Stimulated activated CD8-positive, alpha-beta memory T cell treated with anti-CD3 and anti-CD28 coated beads, Interleukin-15, amount 100 ng/mL, for 24 hours (primary cell): ENCODE measurements around the gene RASAL1.
"Not testable (repeated sequence)": the region's sequence is repeated elsewhere in the genome, so short reads cannot be mapped to it uniquely, and the experiment has no call there.

ENCODE experiments used
- DNase-seq: peaks from one replicate; pipeline ENCODE4 v3.0.0-alpha.2; 2020; ENCODE audit warnings: low read depth

The RASAL1 gene

DNA sequence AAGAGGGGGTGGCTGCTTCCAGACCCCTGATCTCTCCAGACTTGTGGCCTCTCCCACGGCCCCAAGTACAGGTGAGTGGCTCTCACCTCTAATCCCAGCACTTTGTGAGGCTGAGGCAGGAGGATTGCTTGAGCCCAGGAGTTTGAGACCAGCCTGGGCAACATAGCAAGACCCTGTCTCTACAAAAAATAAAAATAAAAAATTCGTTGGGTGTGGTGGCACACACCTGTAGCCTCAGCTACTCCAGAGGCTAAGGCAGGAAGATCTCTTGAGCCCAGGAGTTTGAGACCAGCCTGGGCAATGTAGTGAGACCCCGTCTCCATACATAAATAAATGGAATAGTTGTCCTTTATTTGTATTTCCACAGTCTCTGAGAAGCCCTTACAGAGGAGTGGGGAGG, 6.2 kb upstream of the RASAL1 start:
- DNase-seq = not testable (repeated sequence)

DNA sequence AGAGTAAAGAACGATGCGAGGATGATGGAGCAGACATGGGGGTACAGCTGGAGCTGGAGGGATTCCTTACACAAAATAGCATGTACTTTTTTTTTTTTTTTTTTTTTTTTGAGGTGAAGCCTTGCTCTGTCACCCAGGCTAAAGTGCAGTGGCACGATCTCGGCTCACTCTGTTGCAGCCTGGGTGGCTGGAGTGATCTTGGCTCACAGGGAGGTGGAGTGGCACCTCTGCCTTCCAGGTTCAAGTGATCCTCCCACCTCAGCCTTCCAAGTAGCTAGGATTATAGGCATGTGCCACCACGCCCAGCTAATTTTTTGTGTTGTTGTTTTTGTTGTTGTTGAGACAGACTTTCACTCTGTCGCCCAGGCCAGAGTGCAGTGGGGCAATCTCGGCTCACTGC, 5.1 kb upstream of the RASAL1 start:
- no peak for DNase-seq

DNA sequence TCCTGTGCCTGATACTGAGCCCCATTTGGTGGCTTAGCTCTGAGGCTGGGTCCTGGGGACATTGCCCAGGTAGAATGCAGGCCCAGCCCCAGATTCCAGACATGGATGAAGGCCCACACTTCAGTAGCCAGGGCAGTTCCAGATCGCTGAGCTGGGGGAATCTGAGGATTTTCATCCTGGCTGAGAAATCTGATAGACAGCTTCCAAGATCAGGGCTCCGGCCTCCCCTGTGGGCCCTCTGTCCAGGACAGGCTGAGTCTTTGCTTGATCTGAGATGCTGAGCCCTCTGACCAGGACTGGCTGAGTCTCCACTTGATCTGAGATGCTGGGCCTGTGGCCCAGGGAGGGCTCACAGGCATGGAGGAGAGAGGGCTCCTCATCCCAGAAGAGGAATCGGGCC, 3.3 kb upstream of the RASAL1 start:
- DNase-seq = no peak

DNA sequence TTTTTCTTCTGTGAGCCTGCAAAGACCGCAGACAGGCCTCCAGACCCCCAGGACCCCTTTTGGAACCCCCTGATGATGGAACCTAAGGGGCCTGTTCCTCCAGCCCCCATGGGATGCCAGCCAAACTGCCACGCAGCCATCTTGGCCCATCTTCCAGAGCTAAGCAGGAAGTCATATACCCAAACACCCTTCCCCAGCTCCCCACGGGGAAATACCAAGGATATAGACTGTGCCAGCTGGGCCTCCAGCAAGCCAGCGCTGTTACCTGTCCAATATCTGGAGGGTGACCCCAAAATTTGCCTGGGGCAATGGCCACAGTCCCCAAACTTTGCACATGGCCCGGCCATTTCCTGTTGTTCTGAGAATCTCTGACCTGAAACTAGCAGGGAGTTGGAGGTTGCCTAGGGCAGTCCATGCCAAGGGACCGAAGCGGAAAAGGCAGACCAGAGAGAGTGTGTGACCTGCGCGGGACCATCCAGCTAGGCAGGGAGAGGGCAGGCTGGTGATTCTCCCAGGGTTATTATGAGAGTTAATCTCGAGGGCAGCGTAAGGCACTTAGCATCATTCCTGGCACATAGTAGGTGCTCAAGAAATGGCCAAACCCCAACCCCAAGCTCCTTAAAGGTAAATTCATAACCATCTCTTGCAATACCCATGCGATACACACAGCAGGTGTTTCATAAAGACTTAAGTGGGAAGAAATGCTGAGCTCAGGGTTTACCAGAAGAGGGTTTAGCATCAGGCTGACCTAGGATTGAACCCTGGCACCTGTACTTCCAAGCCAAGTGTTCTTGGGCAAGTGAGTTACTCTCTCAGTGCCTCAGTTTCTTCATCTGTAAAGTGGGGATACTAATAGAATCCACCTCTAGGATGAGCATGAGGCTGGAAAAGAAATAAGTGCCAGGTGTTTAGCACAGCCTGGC, 2.6 kb upstream of the RASAL1 start:
- no peak for DNase-seq

DNA sequence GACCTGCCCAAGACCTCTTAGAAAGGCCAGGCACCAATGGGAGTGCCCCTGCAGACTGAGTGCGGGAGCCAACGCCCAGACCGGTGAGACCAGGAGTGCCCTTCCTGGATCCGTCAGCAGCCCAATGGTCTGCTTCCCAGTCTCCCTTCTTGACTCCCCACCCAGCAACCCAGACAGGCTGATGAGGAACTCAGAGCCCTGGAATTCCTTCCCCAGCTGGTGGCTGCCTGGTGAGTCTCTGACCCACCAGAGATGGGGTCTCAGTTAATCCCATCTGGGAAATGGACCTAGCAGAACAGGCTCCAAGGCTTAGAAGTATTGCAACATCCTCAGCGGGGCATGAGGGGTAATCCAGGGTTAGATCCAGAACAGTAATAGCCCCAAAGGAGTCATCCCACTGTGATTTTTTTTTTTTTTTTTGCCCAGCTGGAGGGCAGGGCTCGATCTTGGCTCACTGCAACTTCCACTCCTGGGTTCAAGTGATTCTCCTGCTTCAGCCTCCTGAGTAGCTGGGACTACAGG, 1.5 kb upstream of the RASAL1 start:
- no peak for DNase-seq

DNA sequence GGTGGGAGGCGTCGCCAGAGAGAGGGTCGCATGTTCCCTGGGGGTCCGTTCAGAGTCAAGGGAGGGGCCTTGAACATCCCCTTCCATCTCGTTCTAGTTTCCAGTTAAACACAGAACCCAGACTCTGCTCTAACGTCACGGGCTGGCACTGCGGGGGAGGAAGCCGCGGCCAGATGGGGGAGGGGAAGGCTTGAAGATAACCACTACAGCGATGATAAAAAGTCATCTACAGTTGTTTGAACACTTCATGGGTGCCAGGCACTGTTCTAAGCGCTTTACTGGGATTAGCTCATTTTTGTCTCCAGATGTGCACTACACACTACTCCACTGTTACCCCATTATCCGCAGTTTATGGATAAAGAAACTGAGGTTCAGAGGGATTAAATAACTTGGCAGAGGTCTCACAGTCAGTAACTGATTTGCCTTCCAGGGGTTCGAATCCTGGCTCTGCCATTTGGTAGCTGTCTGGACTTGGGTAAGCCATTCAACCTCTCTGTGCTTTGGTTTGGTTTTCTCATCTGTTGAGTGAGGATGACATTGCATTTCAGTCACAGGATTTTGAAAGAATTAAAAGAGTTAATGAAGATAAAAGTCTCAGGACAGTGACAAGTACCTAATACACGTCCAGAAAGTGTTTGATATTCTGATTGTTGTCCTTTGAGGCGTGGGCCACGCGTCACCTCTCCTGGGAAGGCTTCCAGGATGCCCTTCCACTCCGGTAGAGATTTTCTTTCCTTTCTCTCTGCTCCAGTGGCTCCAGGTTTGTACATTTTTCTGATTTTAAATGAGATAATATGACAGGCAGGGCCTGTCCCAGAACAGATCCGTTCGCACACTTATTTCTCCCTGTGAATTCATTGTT, 798 bp upstream of the RASAL1 start:
- DNase-seq = no peak

DNA sequence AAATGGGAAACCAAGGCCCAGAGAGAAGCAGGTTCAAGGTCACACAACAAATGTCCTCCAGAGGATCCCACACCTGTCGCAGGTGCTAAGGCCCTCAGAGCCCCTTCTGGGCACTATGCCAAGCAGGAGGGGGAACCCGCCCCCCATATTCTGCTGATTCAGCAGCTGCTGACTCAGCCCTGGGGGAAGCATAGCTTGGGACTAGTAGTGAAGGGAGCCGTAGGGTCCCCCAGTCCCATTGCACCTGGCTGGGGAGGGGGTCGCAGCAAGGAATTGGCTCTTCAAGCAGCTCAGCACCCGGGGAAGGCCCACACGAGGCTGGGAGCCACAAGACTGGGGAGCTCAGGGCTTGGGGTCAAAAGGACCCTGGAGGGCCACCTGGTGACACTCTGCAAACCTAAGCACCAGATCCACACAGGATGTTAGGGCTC, 1.0 kb downstream of the RASAL1 start:
- DNase-seq = no peak

DNA sequence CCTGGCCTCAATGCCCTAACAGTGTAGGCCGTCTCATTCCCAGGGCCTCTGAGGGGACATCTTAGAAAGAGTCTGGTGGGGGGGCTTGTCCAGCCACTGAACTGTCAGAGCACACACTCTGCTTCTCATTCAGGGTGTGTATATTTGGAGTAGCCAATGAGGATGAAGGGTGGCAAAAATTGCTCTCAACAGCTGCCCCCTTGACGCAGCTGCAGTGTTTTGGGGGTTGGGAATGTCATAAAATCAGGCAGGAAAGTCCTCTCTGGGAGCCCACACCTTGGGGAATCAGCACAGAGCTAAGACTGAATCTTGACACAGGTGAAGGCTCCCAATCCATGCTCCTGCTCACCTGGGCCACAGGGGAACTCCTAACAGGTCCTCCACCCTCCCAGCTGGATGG, 1.5 kb downstream of the RASAL1 start:
- DNase-seq = no peak

DNA sequence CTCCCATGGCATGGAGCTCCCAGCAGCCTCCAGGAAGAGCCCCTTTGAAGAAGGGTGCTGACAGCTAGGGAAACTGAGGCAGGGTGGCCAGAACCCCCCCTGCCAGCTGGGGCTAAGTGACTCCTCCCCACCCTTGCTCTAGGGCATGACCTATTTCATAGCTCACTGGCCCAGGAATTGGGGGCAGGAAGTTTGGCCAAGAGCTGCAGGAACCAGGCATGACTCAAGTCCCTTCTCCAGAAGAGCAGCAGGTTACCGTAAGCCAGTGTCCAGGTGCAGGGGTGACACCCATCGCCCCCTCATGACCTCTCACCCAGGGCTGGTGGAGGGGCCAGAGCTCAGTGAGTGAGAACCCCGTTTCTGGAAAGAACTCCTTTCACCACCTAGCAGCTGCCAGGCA, 1.9 kb downstream of the RASAL1 start:
- DNase-seq = no peak

DNA sequence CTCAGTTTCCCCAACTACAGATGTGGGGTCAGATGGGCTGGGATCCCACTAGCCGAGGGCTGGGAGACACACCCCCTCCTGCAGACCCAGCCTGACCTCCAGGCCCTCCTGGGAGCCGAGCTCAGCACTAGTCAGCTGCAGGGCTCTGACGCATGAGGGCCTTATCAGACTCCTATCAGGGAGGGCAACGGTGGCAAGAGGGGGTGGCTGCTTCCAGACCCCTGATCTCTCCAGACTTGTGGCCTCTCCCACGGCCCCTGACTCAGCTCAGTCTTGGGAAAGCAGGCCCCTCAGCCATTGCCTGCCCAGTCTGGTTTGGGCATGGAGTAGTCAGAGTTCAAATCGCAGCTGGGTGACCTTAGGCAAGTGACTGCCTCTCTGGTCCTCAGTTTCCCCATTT, 2.5 kb downstream of the RASAL1 start:
- no peak for DNase-seq

DNA sequence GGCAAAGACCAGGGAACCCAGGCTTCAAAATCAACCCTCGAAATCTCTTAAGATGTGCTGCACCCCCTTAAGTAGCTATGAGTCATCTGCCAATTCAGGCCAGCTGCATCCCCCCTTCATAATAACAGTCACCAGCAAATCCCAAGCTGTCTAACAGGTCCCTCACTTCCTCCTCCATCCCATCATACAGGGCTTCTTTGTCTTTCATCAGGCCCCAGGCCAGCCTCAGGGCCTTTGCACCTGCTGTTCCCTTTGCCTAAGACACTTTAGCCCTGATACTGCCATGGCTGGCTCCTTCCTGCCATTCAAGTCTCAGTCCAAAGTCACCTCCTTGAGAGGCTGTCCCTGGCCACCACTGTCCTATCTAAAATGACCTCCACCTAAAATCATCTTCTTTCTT, 4.0 kb downstream of the RASAL1 start:
- no peak for DNase-seq

DNA sequence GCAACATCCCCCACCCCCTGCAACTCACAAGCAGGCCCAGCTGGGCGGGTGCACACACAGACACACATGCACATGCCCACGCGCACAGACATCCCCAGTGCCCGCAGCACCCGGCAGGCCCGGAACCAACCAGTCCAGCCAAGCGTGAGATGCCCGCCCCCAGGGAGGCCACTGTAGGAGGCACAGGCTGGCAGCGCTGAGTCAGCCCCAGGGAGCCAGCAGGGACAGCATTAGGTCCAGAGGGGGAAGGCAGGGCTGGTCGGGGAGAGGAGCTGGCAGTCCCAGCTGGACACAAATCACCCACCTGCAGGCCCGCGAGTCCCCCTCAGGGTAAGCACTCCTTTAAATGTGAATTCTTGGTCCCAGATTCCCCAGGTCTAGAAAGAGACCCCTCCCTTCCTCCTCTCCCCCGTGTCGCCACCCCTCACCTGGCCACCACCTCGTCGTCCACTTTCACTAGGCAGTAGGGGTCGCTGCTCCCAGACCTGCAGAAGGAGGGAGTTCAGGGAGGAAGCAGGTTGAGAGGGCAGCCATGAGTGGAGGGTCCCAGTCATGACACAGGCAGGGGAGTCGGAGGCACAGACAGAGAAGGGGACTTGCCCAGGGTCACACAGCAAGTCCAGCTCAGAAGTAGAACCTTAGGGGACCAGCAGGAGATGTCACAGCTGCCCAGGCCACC, 5.0 kb downstream of the RASAL1 start:
- DNase-seq = no peak

DNA sequence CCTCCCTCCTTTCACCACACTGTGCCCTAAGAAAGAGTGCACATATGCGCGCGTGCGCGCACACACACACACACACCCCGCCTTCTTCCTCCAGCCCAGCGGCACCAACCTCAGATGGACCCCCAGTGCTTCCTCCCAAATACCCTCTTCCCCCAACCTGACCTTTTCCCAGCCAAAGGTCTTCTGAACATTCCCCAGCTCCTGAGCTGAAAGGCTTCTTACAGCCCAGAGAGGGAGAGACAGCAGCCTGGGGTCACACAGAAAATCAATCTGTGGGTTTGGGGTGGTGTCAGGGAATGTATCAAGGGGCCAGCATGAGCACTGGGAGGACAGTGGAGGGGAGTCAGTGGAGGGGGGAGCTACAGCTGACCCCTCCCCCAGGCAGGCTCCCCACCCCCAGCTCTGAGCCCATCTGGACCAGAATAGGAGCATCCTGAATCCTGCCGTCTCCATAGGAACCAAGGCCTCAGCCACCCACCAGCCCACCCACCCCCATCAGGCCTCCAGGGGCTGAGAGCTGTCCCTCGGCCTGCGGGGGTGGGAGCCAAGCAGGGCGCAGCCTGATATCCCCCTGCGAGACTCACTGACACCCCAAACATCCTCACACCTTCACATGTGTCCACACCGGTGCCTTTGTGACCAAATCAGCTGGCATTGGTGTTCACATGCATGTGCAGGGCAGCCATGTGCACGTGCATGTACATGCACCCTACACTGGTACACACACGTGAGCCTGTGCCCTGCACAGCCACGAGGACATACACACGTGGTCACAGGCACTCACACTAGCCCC, 5.7 kb downstream of the RASAL1 start:
- no peak for DNase-seq

DNA sequence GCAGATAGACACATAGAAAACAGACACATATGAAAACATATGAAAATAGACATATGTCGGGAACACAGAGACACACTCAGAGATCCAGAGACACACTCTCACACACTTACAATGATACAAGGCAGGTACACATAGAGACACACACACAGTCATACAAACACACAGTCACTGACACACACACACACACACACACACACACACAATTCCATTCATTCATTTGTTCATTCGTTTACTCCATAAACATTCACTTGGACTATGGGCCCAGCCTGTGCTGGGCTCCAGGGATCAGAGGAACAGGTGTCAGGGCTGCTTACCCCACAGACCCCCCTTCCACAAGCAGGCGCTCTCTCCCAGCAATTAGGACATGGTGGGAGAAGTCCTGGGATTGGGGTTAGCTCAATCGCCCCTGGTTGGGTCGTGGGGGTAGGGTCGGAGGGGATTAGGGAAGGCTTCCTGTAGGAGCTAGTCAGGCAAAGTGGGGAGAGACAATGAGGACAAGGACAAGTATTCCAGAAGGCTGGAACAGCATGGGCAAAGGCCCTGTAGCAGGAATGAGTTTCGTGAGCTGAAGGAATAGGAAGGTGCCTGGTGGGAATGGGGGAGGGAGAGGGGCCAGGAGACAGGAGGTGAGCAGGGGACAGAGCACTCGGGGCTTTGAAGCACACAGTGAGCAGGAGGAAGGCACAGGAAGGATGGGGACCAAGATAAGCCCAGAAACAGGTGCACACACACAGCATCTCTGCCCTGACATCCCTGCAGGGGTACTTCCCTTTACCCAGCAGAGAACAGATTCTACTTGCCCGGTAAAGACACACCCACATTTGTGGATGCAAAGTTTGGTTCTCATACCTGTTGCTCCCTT, 6.5 kb downstream of the RASAL1 start:
- no peak for DNase-seq

DNA sequence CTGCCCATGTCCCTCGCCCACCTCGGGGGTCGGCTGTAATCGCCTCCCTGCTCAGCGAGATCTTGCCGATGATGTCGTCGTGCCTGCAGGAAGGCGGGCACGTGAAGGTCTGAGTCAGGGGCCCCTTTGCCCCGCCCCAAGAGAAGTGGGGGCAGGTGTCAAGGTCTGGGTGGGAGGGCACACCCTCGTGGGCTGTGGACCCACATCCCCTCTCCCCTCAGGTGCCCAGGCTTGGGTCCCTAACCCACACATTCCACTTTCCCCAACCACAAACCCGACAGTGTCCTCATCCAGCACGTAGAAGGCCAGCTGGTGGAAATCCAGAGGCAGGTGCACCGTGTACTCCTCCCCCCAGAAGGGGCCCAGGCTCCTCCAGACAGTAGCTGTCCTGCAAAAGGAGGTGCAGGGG, 7.8 kb downstream of the RASAL1 start:
- no peak for DNase-seq

DNA sequence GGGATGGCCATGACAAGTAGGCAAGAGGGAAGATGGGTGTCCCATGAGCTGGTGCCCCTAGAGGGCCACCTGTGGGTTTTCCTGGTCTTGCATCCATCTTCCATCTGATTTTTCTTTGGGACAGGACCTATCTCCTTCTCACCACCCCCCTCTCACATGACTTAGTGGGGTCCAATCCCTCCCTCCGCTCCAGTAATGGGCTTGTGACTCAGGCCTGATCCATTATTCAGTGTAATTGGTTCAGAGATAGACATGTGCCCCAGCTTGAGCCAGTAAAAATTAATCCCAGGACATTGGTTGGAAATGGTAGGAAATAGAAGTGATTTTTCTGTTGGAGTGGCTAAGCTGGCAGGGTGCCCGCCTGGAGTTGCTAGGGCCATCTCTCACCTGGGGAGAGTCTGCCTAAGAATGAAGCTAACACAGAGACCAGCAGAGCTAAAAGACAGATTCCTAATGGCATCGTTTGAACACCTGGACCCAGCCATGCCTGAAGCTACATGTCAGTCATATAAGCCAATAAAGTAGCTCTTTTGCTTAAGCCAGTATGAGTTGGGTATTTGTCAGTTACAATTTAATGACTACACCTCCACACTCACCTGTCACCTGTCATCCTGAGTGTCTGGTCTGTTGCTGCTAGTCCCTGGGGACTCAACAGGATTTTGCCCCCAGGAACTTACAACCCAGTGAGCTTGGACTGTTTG, 14.7 kb downstream of the RASAL1 start:
- no peak for DNase-seq

DNA sequence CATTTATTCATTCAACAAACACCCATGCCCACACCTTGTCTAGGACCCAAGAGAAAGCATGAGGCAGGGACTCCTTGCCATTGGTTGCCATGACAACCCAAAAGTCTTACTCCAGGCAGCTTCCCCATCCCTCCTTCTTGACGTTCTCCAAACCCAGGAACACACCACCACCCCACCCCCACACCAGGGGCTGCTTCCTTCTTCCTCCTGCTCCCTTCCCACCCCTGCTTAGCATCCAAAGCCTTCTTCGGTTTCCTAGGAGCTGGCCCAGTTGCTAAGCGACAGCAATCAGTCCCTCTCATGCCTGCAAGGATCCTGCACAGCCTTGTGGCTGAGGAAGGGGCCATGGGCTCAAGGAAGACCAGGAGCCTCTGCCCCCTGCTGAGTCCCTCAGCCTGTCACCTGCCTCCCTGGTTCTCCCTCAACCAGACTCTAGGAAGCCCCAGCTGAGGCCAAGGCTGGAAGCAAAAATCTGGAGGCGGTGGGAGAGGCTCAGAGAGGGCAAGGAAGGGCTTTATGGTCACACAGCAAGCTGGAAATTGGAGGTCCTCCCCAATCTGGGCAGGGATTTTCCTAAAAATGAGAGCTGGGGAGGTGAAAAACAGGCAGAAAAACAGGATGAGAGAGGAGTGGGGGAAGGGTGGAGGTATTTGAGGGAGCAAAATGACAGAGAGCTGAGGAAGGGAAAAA, 15.4 kb downstream of the RASAL1 start:
- no peak for DNase-seq

DNA sequence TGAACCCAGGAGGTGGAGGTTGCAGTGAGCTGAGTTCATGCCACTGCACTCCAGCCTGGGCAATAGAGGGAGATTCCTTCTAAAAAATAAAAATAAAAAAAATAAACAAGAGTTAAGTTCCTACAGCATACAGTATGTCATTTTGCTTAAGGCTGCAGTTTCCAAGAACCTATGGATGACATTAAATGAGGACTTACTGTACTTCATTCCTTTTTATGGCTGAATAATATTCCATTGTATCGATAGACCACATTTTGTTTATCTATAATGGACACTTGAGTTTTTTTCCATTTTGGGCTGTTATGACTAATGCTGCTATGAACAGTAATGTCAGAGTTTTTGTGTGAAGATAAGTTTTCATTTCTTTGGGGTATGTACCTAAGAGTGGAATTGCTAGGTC, 17.4 kb downstream of the RASAL1 start:
- no peak for DNase-seq

DNA sequence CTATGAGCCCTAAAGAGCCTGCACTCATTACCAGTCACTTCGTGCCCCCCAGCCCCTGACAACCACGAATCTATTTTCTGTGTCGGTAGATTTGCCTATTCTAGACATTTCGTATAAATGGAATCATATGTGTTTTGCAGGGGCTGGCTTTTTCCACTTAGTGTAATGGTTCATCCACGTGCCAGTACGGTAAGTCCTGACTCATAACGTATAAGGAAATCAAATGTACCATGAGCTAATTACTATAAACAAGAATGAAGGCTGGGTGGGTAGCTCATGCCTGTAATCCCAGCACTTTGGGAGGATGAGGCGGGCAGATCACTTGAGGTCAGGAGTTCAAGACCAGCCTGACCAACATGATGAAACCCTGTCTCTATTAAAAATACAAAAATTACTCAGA, 17.9 kb downstream of the RASAL1 start:
- DNase-seq = not testable (repeated sequence)
